SU-DHL-6 (cell line): Measurements from ENCODE around the gene TRPM3.

ENCODE experiments used
- H2AFZ ChIP-seq: fragments of 200-600 bp; sonication (generic); 2 replicates; pipeline ENCODE4 v1.6.1; 2014; ENCODE audit warnings: low read depth, mild to moderate bottlenecking, moderate library complexity, mixed read lengths, antibody characterized with exemption, low read length; ENCODE audit not compliant: severe bottlenecking
- H3F3A ChIP-seq: fragments of 200-600 bp; shearing (Covaris generic); 2 replicates; pipeline ENCODE4 v1.6.0; 2016; ENCODE audit warnings: antibody characterized with exemption, mild to moderate bottlenecking; ENCODE audit not compliant: insufficient read depth
- H3K27ac ChIP-seq: fragments of 200-600 bp; sonication (generic); 2 replicates; pipeline ENCODE4 v1.5.1; 2016; ENCODE audit warnings: low read depth, mild to moderate bottlenecking, low read length, moderate library complexity, mixed read lengths
- H3K27me3 ChIP-seq: fragments of 200-600 bp; sonication (generic), shearing (Covaris generic); 2 replicates; pipeline ENCODE4 v1.6.0; 2014; ENCODE audit warnings: mild to moderate bottlenecking, low read length
- H3K36me3 ChIP-seq: fragments of 200-600 bp; sonication (generic); 2 replicates; pipeline ENCODE4 v1.6.1; 2014; ENCODE audit warnings: mild to moderate bottlenecking, low read length, mixed read lengths
- H3K4me2 ChIP-seq: fragments of 300-600, 200-600 bp; shearing (Covaris generic), sonication (generic); 2 replicates; pipeline ENCODE4 v1.6.0; 2014; ENCODE audit warnings: low read length, low read depth, mild to moderate bottlenecking; ENCODE audit not compliant: poor library complexity, severe bottlenecking
- H3K4me3 ChIP-seq: fragments of 200-600 bp; sonication (generic); 2 replicates; pipeline ENCODE4 v1.5.1; 2014; ENCODE audit warnings: antibody characterized with exemption, low read length, mild to moderate bottlenecking, mixed read lengths; ENCODE audit not compliant: insufficient read depth, poor library complexity, severe bottlenecking
- H3K79me2 ChIP-seq: fragments of 200-600 bp; sonication (generic); 2 replicates; pipeline ENCODE4 v1.6.1; 2014; ENCODE audit warnings: mild to moderate bottlenecking, low read length, moderate library complexity; ENCODE audit not compliant: insufficient read depth
- H3K9ac ChIP-seq: fragments of 200-600 bp; sonication (generic); 2 replicates; pipeline ENCODE4 v1.7.0; 2014; ENCODE audit warnings: mild to moderate bottlenecking, low read length
- H3K9me2 ChIP-seq: fragments of 200-600 bp; sonication (generic); replicated peaks from 2 replicates; pipeline ENCODE4 v1.6.1; 2014; ENCODE audit warnings: low read length; ENCODE audit not compliant: insufficient read depth
- H3K9me3 ChIP-seq: fragments of 200-600 bp; sonication (generic); 2 replicates; pipeline ENCODE4 v1.6.1; 2014; ENCODE audit warnings: low read length, mixed read lengths; ENCODE audit not compliant: insufficient read depth
- H4K20me1 ChIP-seq: fragments of 200-600 bp; sonication (generic); 2 replicates; pipeline ENCODE4 v1.6.1; 2014; ENCODE audit warnings: low read depth, mild to moderate bottlenecking, antibody characterized with exemption, low read length, moderate library complexity, mixed read lengths
- CTCF ChIP-seq: fragments of 200-600 bp; sonication (generic); IDR thresholded peaks from one replicate; pipeline ENCODE4 v1.5.1; 2017; ENCODE audit warnings: antibody characterized with exemption, mild to moderate bottlenecking, low read length, moderate library complexity; ENCODE audit not compliant: insufficient read depth, poor library complexity, severe bottlenecking
- EZH2phosphoT487 ChIP-seq: fragments of 200-600 bp; sonication (generic), shearing (Covaris generic); conservative IDR thresholded peaks from 2 replicates; pipeline ENCODE4 v1.6.1; 2018; ENCODE audit warnings: mild to moderate bottlenecking, antibody characterized with exemption, low read length, moderate library complexity, mixed read lengths

TRPM3 gene

GRCh38 chr9:70868661-70869652 is 252.5 kb downstream of the TRPM3 start:
- Histone ChIP-seq H3K36me3 (no peaks in the 10 kb centered on the region), H3K4me2 (no peak overlapping the region), H3K27ac (no peak overlapping the region), H3K4me3 (no peak overlapping the region), H3F3A (no peaks in the 10 kb centered on the region), H3K79me2 (no peaks in the 10 kb centered on the region), H3K9me2 (no peaks in the 10 kb centered on the region; the same call in 1 of the 2 replicates), H3K27me3 (no peaks in the 10 kb centered on the region), H3K9ac (no peak overlapping the region), H4K20me1 (no peaks in the 10 kb centered on the region), H2AFZ (no peak overlapping the region), H3K9me3 (no peaks in the 10 kb centered on the region)
- TF ChIP-seq CTCF (no peak), EZH2phosphoT487 (no peak)

- Histone ChIP-seq H3K27me3 (no peaks in the 10 kb centered on the region), H4K20me1 (no peaks in the 10 kb centered on the region), H2AFZ (no peak overlapping the region), H3K9ac (no peak overlapping the region), H3K9me2 (no peaks in the 10 kb centered on the region; the same call in 1 of the 2 replicates), H3K9me3 (no peaks in the 10 kb centered on the region), H3K4me3 (no peak overlapping the region), H3K79me2 (no peaks in the 10 kb centered on the region), H3F3A (no peaks in the 10 kb centered on the region), H3K4me2 (no peak overlapping the region), H3K27ac (no peak overlapping the region), H3K36me3 (no peaks in the 10 kb centered on the region)
- TF ChIP-seq CTCF (no peak), EZH2phosphoT487 (no peak)
Measured at GRCh38 chr9:70868041-70868440, 253.4 kb downstream of the TRPM3 start.

GRCh38 chr9:70865471-70865870 is 255.9 kb downstream of the TRPM3 start:
- no peaks in the 10 kb centered on the region for H4K20me1 ChIP-seq
- no peaks in the 10 kb centered on the region for H3K9me2 ChIP-seq
- H3K4me3 ChIP-seq: no peak overlapping the region
- no peaks in the 10 kb centered on the region for H3K36me3 ChIP-seq
- H3F3A ChIP-seq: no peaks in the 10 kb centered on the region
- no peaks in the 10 kb centered on the region for H3K9me3 ChIP-seq
- no peak overlapping the region for H3K27ac ChIP-seq
- H2AFZ ChIP-seq: no peak overlapping the region
- no peak for TF ChIP-seq CTCF
- no peak for TF ChIP-seq EZH2phosphoT487
- H3K4me2 ChIP-seq: no peak overlapping the region
- H3K79me2 ChIP-seq: no peaks in the 10 kb centered on the region
- H3K9ac ChIP-seq: no peak overlapping the region
- no peaks in the 10 kb centered on the region for H3K27me3 ChIP-seq
